Endodermal cell (in vitro differentiated cells): ENCODE data around the gene SATL1. TPM values are rescaled to one million over a fixed set of nuclear protein-coding genes. Genes with fewer than 3 reads are reported as not detected.

ENCODE experiments used
- DNase-seq: peaks from one replicate; pipeline ENCODE4 v3.0.0-alpha.2; 2017
- H3K27ac ChIP-seq: 2 replicates; pipeline ENCODE4 v1.5.1; 2013; ENCODE audit warnings: mild to moderate bottlenecking, low read depth, low read length, moderate library complexity
- H3K27me3 ChIP-seq: 2 replicates; pipeline ENCODE4 v1.6.1; 2013; ENCODE audit warnings: mild to moderate bottlenecking, low read length, moderate library complexity; ENCODE audit not compliant: insufficient read depth, control insufficient read depth, poor library complexity, severe bottlenecking
- H3K36me3 ChIP-seq: 2 replicates; pipeline ENCODE4 v1.7.0; 2013; ENCODE audit warnings: mild to moderate bottlenecking, low read length, moderate library complexity; ENCODE audit not compliant: control insufficient read depth, insufficient read depth
- H3K4me1 ChIP-seq: one replicate; pipeline ENCODE4 v1.7.0; 2013; ENCODE audit warnings: low read length; ENCODE audit not compliant: control insufficient read depth, insufficient read depth
- H3K4me3 ChIP-seq: 2 replicates; pipeline ENCODE4 v1.5.1; 2013; ENCODE audit warnings: mild to moderate bottlenecking, low read length, moderate library complexity
- H3K9ac ChIP-seq: 2 replicates; pipeline ENCODE4 v1.6.1; 2013; ENCODE audit warnings: mild to moderate bottlenecking, low read length, moderate library complexity; ENCODE audit not compliant: poor library complexity, severe bottlenecking; ENCODE audit errors: extremely low read depth
- H3K9me3 ChIP-seq: 2 replicates; pipeline ENCODE4 v1.6.1; 2013; ENCODE audit warnings: mild to moderate bottlenecking, low read length, moderate library complexity; ENCODE audit not compliant: control insufficient read depth
- H3K27ac Mint-ChIP-seq: 2 replicates; pipeline ENCODE4 v1.8.0; 2020; ENCODE audit warnings: mixed read lengths
- H3K27me3 Mint-ChIP-seq: 2 replicates; pipeline ENCODE4 v1.8.0; 2021; ENCODE audit warnings: mild to moderate bottlenecking, mixed read lengths; ENCODE audit not compliant: insufficient read depth
- H3K36me3 Mint-ChIP-seq: 2 replicates; pipeline ENCODE4 v1.8.0; 2020; ENCODE audit warnings: low read depth, mixed read lengths
- H3K4me1 Mint-ChIP-seq: 2 replicates; pipeline ENCODE4 v1.8.0; 2020; ENCODE audit warnings: mixed read lengths
- H3K4me3 Mint-ChIP-seq: 2 replicates; pipeline ENCODE4 v1.8.0; 2020; ENCODE audit warnings: mild to moderate bottlenecking, moderate library complexity, mixed read lengths
- H3K9me3 Mint-ChIP-seq: 2 replicates; pipeline ENCODE4 v1.8.0; 2020; ENCODE audit warnings: mild to moderate bottlenecking, mixed read lengths
- WGBS, 2 experiments: methylation state at CpG; one replicate each; pipeline versions ENCODE4 v1.1.5 to v1.1.7; 2013; ENCODE audit warnings: missing lambda C conversion rate in 2 of 2, mixed read lengths in 1 of 2; ENCODE audit not compliant: insufficient coverage in 1 of 2, insufficient read length in 1 of 2; 5-methylcytosine and 5-hydroxymethylcytosine counted together
- total RNA-seq, 2 donors: library from RNA; stranded (reverse); fragmentation: NEBNext Ultra II Directional in 1 of 2; extraction: Animal tissue kit (Norgen Biotek cat#: 25700) in 1 of 2; gene quantifications; 2 replicates in 1 of 2; 3 replicates in 1 of 2; pipeline ENCODE4 v1.2.1, GENCODE V29; 2021
- TF ChIP-seq, protein P1 (sequence below): fragments of 200-600 bp; sonication (generic); conservative IDR thresholded peaks from 2 replicates; pipeline ENCODE4 v1.5.0; 2021; ENCODE audit warnings: antibody characterized with exemption, mild to moderate bottlenecking

SATL1 gene
- total RNA-seq, 2 donors from 2014 or later = 0.29 to 0.58 TPM

DNA sequence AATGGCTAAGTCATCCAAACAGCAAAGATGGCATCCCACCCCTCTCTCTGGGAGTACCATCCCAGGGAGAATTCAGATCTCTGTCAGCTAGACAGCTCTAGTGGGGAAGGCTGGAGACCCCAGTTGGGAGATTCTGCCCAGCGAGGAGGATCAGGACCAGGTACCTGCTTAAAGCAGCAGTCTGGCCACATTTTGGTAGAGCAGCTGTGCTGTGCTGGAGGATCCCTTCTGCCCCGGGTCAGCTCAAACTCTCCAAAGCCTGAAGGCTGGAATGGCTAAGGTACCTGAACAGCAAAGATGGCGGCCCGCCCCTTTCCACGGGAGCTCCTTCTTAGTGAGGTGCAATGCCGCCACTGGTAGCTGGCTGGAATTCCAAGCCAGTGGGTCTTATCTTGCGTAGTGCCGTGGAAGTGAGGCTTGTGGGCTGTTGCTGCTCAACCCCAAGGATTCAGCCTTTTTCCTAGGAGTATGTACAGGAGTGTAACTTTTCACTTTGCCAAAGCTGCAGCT is 40.1 kb downstream of the SATL1 start:
- no peak overlapping the region for H3K4me3 ChIP-seq
- Mint-ChIP-seq H3K4me3 (no peak overlapping the region), H3K27me3 (no peaks in the 10 kb centered on the region), H3K27ac (no peak overlapping the region), H3K36me3 (no peaks in the 10 kb centered on the region), H3K9me3 (peaks cover 30% of the 10 kb centered on the region), H3K4me1 (no peaks in the 10 kb centered on the region)
- DNase-seq = no peak
- no peaks in the 10 kb centered on the region for H3K27me3 ChIP-seq
- no peaks in the 10 kb centered on the region for H3K9me3 ChIP-seq
- no peaks in the 10 kb centered on the region for H3K4me1 ChIP-seq
- no peak overlapping the region for H3K27ac ChIP-seq
- no peaks in the 10 kb centered on the region for H3K36me3 ChIP-seq
- H3K9ac ChIP-seq = no peak overlapping the region
- 95 to 100% methylated on average over 1 to 8 of the region's 8 CpGs for WGBS, 2 experiments
- TF ChIP-seq, protein P1, sequence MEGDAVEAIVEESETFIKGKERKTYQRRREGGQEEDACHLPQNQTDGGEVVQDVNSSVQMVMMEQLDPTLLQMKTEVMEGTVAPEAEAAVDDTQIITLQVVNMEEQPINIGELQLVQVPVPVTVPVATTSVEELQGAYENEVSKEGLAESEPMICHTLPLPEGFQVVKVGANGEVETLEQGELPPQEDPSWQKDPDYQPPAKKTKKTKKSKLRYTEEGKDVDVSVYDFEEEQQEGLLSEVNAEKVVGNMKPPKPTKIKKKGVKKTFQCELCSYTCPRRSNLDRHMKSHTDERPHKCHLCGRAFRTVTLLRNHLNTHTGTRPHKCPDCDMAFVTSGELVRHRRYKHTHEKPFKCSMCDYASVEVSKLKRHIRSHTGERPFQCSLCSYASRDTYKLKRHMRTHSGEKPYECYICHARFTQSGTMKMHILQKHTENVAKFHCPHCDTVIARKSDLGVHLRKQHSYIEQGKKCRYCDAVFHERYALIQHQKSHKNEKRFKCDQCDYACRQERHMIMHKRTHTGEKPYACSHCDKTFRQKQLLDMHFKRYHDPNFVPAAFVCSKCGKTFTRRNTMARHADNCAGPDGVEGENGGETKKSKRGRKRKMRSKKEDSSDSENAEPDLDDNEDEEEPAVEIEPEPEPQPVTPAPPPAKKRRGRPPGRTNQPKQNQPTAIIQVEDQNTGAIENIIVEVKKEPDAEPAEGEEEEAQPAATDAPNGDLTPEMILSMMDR = no peak

DNA sequence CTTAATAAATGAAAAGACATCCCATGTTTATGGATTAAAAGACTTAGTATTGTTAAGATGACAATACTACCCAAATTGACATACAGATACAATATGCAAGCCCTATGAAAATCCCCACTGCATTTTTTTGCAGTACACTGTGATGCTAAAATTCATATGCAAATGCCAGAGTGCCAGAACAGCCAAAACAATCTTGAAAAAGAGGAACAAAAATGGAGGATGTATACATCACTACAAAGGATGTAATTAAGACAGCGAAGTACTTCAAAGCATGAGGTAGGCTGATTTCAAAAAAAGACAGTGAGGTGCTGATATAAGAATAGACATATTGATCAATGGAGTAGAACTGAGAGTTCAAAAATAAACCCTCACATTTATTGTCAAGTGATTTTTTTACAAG is 47.3 kb downstream of the SATL1 start:
- H3K36me3 ChIP-seq = no peaks in the 10 kb centered on the region
- H3K4me1 ChIP-seq = no peaks in the 10 kb centered on the region
- no peaks in the 10 kb centered on the region for H3K4me1 Mint-ChIP-seq
- H3K9ac ChIP-seq = no peak overlapping the region
- H3K27me3 ChIP-seq = no peaks in the 10 kb centered on the region
- TF ChIP-seq, protein P1 = no peak
- peaks cover 29% of the 10 kb centered on the region for H3K9me3 Mint-ChIP-seq
- no peak overlapping the region for H3K27ac Mint-ChIP-seq
- H3K4me3 Mint-ChIP-seq = no peak overlapping the region
- no peak for DNase-seq
- H3K27ac ChIP-seq = no peak overlapping the region
- no peaks in the 10 kb centered on the region for H3K27me3 Mint-ChIP-seq
- no peak overlapping the region for H3K4me3 ChIP-seq
- no peaks in the 10 kb centered on the region for H3K36me3 Mint-ChIP-seq
- 89% methylated on average over 1 of the region's 1 CpG; no CpG with 5 or more reads in 1 of the 2 experiments for WGBS, 2 experiments
- H3K9me3 ChIP-seq = no peaks in the 10 kb centered on the region

DNA sequence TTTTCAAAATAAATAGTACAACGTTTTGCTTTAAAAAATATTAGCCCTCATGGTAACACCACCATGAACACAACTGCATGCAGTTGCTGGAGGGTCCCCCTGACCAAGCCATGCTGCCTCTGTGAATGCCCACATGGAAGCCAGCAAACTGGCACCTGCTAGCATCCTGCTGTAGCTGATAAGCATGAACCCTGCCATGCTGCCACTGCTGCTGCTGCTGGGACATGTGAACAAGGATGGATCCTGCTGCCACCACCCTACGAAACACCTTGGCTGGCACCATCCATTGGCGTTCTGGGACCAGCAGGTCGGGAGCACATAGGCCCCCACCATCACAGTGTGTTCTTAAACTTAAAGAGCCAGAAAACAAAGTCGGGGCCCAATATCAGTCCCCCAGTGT is 83.9 kb downstream of the SATL1 start:
- H3K27me3 ChIP-seq = no peaks in the 10 kb centered on the region
- H3K9ac ChIP-seq = no peak overlapping the region
- H3K4me3 ChIP-seq = no peak overlapping the region
- no peaks in the 10 kb centered on the region for H3K4me1 ChIP-seq
- H3K4me1 Mint-ChIP-seq = no peaks in the 10 kb centered on the region
- no peak overlapping the region for H3K27ac Mint-ChIP-seq
- H3K4me3 Mint-ChIP-seq = no peak overlapping the region
- 83% methylated on average over 5 of the region's 5 CpGs; no CpG with 5 or more reads in 1 of the 2 experiments for WGBS, 2 experiments
- peaks cover 46% of the 10 kb centered on the region for H3K9me3 Mint-ChIP-seq
- no peaks in the 10 kb centered on the region for H3K36me3 ChIP-seq
- no peak overlapping the region for H3K27ac ChIP-seq
- no peak for DNase-seq
- no peaks in the 10 kb centered on the region for H3K36me3 Mint-ChIP-seq
- H3K9me3 ChIP-seq = no peaks in the 10 kb centered on the region
- H3K27me3 Mint-ChIP-seq = no peaks in the 10 kb centered on the region
- TF ChIP-seq, protein P1 = no peak
